ENCODE results near the gene IL22RA2.
"Not testable (repeated sequence)": the region's sequence is repeated elsewhere in the genome, so short reads cannot be mapped to it uniquely, and the experiment has no call there.

IL22RA2 gene

DNA sequence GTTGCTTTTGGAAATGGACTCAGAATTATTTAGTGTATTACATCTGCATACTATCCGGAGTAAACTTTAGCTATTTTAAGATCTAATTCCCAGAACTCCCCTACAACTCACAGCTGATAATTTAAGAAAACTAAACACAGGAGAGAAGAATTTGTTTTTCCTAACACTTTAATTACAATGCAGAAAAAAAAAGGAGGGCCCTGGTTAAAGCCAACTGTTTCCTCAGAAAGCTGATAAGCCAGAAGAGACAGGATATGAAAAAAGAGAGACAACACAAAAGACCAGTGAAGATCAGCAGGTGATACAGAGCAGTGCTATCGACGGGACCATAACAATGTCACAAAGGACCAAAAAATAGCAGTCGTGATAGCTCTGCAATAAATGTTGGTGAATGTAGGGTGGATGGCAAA, 39.9 kb upstream of the IL22RA2 start:
- Histone ChIP-seq H3K4me1 (ENCODE audit: control insufficient read depth, insufficient read depth, low read length) (peaks cover 38% of the 10 kb centered on the region), H3K4me3 (ENCODE audit: low read length) (no peak overlapping the region), H3K36me3 (ENCODE audit: insufficient read depth, low read length) (no peaks in the 10 kb centered on the region)

DNA sequence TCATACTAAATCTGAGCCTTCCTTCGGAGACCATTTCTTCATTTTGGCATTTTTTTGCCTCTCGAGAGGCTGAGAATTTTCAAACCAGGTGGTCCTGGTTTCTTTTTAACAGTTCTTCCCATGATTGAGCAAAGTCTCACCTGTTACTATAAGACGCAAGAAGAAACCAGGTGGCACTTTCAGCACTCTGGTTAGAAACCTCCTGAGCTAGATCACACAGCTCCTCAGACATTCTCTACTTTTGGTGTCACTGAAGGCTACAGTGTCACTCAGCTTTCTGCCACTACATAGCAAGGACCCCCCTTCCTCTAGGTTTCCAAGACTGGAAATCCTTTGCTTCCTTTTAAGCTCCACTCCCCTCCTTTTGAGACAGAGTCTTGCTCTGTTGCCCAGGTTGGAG, 38.5 kb upstream of the IL22RA2 start:
- Histone ChIP-seq H3K9ac (ENCODE audit: low read depth, low read length) (no peak overlapping the region), H3K4me1 (ENCODE audit: control insufficient read depth, insufficient read depth, low read length) (peaks cover 28% of the 10 kb centered on the region), H3K27me3 (ENCODE audit: control insufficient read depth, insufficient read depth, low read length) (no peaks in the 10 kb centered on the region), H3K36me3 (ENCODE audit: insufficient read depth, low read length) (no peaks in the 10 kb centered on the region), H3K9me3 (replicated peaks; ENCODE audit: low read length) (no peaks in the 10 kb centered on the region), H3K4me2 (ENCODE audit: low read length) (no peak overlapping the region), H3K4me3 (ENCODE audit: low read length) (no peak overlapping the region)

More for the DNA sequence above, 39.9 kb upstream of the IL22RA2 start:
- no peak overlapping the region for H3K9ac ChIP-seq (ENCODE audit: low read depth, low read length)
- no peaks in the 10 kb centered on the region for H3K27me3 ChIP-seq (ENCODE audit: control insufficient read depth, insufficient read depth, low read length)
- H3K4me2 ChIP-seq (ENCODE audit: low read length), result no peak overlapping the region
- H3K9me3 ChIP-seq (replicated peaks; ENCODE audit: low read length), result no peaks in the 10 kb centered on the region

DNA sequence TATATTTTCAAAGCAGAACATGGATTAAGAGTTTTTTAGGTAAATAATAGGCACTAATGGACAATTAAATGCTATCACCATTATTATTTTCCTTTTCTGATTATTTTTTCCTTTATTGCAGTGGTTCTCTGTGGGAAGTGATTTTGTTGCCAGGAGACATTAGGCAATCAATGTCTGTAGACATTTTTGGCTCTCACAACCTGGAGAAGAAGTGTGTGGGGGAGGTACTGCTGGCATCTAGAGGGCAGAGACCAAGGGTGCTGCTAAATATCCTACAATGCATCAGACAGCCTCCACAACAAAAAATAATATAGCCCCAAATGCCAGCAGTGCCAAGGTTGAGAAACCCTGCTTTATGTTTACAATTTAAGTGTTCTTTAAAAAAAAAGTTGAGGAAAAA, 37.5 kb upstream of the IL22RA2 start:
- Histone ChIP-seq H3K9me3 (replicated peaks; ENCODE audit: low read length) (no peaks in the 10 kb centered on the region), H3K36me3 (ENCODE audit: insufficient read depth, low read length) (peaks cover 3% of the 10 kb centered on the region), H3K4me2 (ENCODE audit: low read length) (no peak overlapping the region), H3K9ac (ENCODE audit: low read depth, low read length) (no peak overlapping the region), H3K4me3 (ENCODE audit: low read length) (no peak overlapping the region), H3K27me3 (ENCODE audit: control insufficient read depth, insufficient read depth, low read length) (no peaks in the 10 kb centered on the region), H3K4me1 (ENCODE audit: control insufficient read depth, insufficient read depth, low read length) (peaks cover 19% of the 10 kb centered on the region)

DNA sequence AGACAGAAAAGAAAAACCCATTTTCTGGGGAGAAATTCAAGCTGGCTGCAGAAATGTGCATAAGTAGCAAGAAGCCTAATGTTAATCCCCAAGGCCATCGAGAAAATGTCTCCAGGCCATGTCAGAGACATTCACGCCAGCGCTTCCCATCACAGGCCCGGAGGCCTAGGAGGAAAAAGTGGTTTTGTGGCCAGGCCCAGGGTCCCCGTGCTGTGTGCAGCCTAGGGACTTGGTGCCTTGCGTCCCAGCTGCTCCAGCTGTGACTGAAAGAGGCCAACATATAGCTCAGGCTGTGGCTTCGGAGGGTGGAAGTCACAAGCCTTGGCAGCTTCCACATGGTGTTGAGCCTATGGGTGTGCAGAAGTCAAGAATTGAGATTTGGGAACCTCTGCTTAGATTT, 34.8 kb upstream of the IL22RA2 start:
- Histone ChIP-seq H3K4me2 (ENCODE audit: low read length) (no peak overlapping the region), H3K27me3 (ENCODE audit: control insufficient read depth, insufficient read depth, low read length) (no peaks in the 10 kb centered on the region), H3K36me3 (ENCODE audit: insufficient read depth, low read length) (peaks cover 17% of the 10 kb centered on the region), H3K9ac (ENCODE audit: low read depth, low read length) (no peak overlapping the region), H3K4me3 (ENCODE audit: low read length) (no peak overlapping the region), H3K9me3 (replicated peaks; ENCODE audit: low read length) (no peaks in the 10 kb centered on the region), H3K4me1 (ENCODE audit: control insufficient read depth, insufficient read depth, low read length) (peaks cover 8% of the 10 kb centered on the region)

DNA sequence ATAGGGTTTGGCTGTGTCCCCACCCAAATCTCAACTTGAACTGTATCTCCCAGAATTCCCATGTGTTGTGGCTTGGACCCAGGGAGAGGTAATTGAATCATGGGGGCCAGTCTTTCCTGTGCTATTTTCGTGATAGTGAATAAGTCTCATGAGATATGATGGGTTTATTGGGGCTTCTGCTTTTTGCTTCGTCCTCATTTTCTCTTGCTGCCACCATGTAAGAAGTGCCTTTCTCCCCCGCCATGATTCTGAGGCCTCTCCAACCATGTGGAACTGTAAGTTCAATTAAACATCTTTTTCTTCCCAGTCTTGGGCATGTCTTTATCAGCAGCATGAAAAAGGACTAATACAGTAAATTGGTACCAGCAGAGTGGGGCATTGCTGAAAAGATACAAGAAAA, 34.0 kb upstream of the IL22RA2 start:
- H3K4me1 ChIP-seq (ENCODE audit: control insufficient read depth, insufficient read depth, low read length); H3K9ac ChIP-seq (ENCODE audit: low read depth, low read length); H3K9me3 ChIP-seq (replicated peaks; ENCODE audit: low read length); H3K4me2 ChIP-seq (ENCODE audit: low read length); H3K4me3 ChIP-seq (ENCODE audit: low read length); H3K27me3 ChIP-seq (ENCODE audit: control insufficient read depth, insufficient read depth, low read length): not testable (repeated sequence)
- peaks cover 22% of the 10 kb centered on the region for H3K36me3 ChIP-seq (ENCODE audit: insufficient read depth, low read length)

DNA sequence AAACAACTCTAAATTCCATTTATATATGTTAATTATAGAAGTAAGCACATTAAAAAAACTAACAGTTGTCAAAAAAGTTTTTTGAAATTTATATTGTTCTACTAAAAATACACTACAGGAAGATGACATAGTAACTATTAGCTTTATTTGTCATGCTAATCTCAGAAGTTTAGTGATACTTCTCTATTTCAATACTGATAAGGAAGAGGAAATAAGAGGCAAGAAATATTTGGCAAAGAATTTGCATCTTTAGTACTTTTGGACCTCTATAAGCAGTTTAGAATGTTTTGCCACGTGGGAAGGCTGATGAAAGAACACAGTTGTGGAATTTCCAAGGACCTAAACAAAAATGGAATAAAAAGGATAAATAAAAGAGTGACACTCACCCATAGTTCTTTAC, 33.1 kb upstream of the IL22RA2 start:
- Histone ChIP-seq H3K9ac (ENCODE audit: low read depth, low read length) (no peak overlapping the region), H3K4me3 (ENCODE audit: low read length) (no peak overlapping the region), H3K4me2 (ENCODE audit: low read length) (no peak overlapping the region), H3K4me1 (ENCODE audit: control insufficient read depth, insufficient read depth, low read length) (peaks cover 8% of the 10 kb centered on the region), H3K27me3 (ENCODE audit: control insufficient read depth, insufficient read depth, low read length) (no peaks in the 10 kb centered on the region), H3K9me3 (replicated peaks; ENCODE audit: low read length) (no peaks in the 10 kb centered on the region), H3K36me3 (ENCODE audit: insufficient read depth, low read length) (peaks cover 29% of the 10 kb centered on the region)

DNA sequence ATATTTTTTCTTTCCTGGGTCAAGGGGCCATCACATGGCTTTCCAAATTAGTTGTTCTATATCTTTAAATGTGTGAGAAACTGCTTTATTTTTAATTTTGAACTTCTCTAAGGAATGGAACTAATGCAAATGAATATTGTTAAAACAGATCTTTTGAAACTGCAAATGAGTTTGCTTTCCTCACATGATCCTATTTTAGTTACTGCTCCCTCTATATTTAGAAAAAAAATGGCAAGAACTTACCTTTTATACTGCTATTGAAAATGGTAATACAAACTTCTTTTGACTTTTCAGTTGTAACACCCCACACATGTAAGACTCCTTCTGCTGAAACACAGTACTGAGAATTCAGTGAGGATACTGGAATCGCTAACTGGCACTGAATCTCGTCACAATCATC, 29.8 kb upstream of the IL22RA2 start:
- Histone ChIP-seq H3K4me2 (ENCODE audit: low read length) (no peak overlapping the region), H3K9me3 (replicated peaks; ENCODE audit: low read length) (no peaks in the 10 kb centered on the region), H3K9ac (ENCODE audit: low read depth, low read length) (no peak overlapping the region), H3K36me3 (ENCODE audit: insufficient read depth, low read length) (peaks cover 41% of the 10 kb centered on the region), H3K4me1 (ENCODE audit: control insufficient read depth, insufficient read depth, low read length) (no peaks in the 10 kb centered on the region), H3K4me3 (ENCODE audit: low read length) (no peak overlapping the region), H3K27me3 (ENCODE audit: control insufficient read depth, insufficient read depth, low read length) (no peaks in the 10 kb centered on the region)

DNA sequence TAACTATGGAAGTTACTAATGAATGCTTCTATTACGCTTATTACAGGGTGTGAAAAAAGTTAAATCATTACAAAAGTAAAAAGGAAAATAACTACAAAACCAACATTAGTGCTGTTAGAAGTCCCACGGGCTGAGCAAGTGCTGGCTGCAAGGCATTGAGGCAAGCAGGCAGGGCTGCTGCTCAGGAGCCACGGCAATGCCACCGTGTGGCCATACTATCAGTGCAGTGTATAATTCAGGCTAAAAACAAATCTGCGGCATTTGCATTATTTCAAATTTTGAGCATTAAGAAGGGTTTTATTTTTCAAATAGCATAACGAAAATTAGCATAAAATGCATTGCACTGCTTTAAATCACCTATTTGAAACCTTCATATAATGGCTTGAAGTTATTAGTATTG, 28.6 kb upstream of the IL22RA2 start:
- no peak overlapping the region for H3K9ac ChIP-seq (ENCODE audit: low read depth, low read length)
- no peak overlapping the region for H3K4me2 ChIP-seq (ENCODE audit: low read length)
- H3K4me1 ChIP-seq (ENCODE audit: control insufficient read depth, insufficient read depth, low read length), result no peaks in the 10 kb centered on the region
- H3K9me3 ChIP-seq (replicated peaks; ENCODE audit: low read length), result no peaks in the 10 kb centered on the region
- no peak overlapping the region for H3K4me3 ChIP-seq (ENCODE audit: low read length)
- H3K36me3 ChIP-seq (ENCODE audit: insufficient read depth, low read length), result peaks cover 48% of the 10 kb centered on the region
- H3K27me3 ChIP-seq (ENCODE audit: control insufficient read depth, insufficient read depth, low read length), result no peaks in the 10 kb centered on the region

DNA sequence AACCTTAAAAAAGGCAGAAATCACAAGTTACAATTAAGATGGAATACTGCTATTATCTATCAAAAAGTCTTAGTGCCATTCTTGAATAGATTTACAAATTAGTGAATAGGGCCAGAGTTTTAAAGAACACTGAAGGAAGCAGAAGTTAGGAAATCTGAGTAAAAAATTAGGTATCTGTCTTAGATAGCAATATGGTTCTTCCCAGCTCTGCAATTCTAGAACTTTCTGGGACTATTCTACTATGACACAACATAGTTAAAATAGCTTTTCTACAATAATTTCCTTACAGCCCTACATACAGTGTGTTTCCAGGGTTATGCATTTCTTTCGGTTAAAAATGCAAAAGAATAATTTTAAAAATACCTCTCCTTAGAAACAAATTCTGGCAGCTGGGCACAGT, 27.6 kb upstream of the IL22RA2 start:
- H3K36me3 ChIP-seq (ENCODE audit: insufficient read depth, low read length), result peaks cover 45% of the 10 kb centered on the region
- no peak overlapping the region for H3K9ac ChIP-seq (ENCODE audit: low read depth, low read length)
- no peaks in the 10 kb centered on the region for H3K4me1 ChIP-seq (ENCODE audit: control insufficient read depth, insufficient read depth, low read length)
- no peaks in the 10 kb centered on the region for H3K27me3 ChIP-seq (ENCODE audit: control insufficient read depth, insufficient read depth, low read length)
- no peaks in the 10 kb centered on the region for H3K9me3 ChIP-seq (replicated peaks; ENCODE audit: low read length)
- no peak overlapping the region for H3K4me3 ChIP-seq (ENCODE audit: low read length)
- H3K4me2 ChIP-seq (ENCODE audit: low read length), result no peak overlapping the region

DNA sequence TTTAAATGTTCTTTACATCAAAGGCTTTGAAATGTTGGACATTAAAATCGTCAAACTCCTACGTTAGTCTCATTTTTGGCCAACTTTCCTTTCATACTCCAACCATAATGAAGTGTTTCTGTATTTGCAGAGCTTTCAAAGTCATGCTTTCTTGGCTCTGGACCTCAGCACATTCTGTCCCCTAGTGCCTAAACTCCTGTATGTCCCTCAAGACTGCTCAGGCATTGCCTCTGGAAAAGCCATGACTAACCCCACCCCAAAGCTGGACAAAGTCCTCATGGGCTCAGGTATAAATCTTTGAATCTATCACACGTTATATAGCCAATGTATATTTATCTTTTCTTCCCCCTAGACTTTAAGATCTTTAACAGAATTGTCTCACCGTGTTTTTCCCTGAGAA, 26.8 kb upstream of the IL22RA2 start:
- Histone ChIP-seq H3K27me3 (ENCODE audit: control insufficient read depth, insufficient read depth, low read length) (no peaks in the 10 kb centered on the region), H3K4me1 (ENCODE audit: control insufficient read depth, insufficient read depth, low read length) (no peaks in the 10 kb centered on the region), H3K4me2 (ENCODE audit: low read length) (no peak overlapping the region), H3K9ac (ENCODE audit: low read depth, low read length) (no peak overlapping the region), H3K4me3 (ENCODE audit: low read length) (no peak overlapping the region), H3K9me3 (replicated peaks; ENCODE audit: low read length) (no peaks in the 10 kb centered on the region), H3K36me3 (ENCODE audit: insufficient read depth, low read length) (peaks cover 43% of the 10 kb centered on the region)

DNA sequence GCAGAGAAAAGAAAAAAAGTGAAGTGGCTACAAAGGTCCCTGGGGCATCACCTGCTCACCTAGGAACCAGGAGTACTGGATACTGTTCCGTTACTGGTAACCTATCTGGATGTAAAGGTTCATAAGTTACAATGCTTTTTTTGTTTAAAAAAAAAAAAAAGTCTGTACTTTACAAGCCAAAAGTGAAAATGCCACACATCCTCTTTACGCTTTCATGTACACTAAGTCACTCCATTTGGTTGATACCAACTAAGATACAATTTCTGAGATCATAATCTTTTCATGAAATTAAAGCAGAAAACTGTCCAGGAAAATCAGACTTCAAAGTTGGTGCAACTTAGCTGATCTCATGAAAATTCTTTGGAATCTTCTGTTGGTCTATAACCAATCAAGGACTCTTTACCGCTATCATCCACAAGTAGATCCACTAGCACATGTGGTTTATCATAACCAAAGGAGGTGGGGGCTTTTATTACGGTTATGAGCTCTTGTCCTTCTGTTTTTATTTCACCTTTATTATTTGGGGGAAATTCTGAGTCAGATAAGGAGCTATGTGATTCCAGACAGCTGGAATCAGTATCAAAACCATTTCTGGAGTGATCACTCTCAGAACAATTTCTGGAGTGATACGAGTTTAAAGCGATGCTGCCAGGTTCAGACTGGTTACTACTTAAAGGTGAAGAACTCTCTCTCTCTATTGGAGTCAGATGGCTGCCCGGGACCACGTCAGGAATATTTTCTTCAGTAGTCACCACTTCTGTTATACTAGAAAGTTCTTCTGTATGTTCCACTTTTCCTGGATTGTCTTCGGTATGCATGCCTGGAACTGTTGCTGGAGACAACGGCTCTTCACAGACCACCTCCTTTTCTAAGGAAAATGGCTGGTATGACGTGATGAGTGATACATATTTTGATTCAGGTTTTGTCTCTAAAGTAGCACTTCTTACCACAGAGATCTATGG, 24.5 kb upstream of the IL22RA2 start:
- Histone ChIP-seq H3K4me2 (ENCODE audit: low read length) (no peak overlapping the region), H3K36me3 (ENCODE audit: insufficient read depth, low read length) (peaks cover 27% of the 10 kb centered on the region)

More for the DNA sequence above, 24.5 kb upstream of the IL22RA2 start:
- Histone ChIP-seq H3K4me3 (ENCODE audit: low read length) (no peak overlapping the region), H3K4me1 (ENCODE audit: control insufficient read depth, insufficient read depth, low read length) (no peaks in the 10 kb centered on the region), H3K9ac (ENCODE audit: low read depth, low read length) (no peak overlapping the region), H3K9me3 (replicated peaks; ENCODE audit: low read length) (no peaks in the 10 kb centered on the region), H3K27me3 (ENCODE audit: control insufficient read depth, insufficient read depth, low read length) (no peaks in the 10 kb centered on the region)
